IMR-90 (cell line): Measurements from ENCODE around the gene DNTT.

Experiments
- BHLHE40 ChIP-seq: fragments of 150-350 bp; IDR thresholded peaks from 2 replicates; pipeline ENCODE4 v1.6.1; 2016; ENCODE audit warnings: mild to moderate bottlenecking, low read depth, low read length
- CEBPB ChIP-seq: IDR thresholded peaks from 2 replicates; pipeline ENCODE4 v1.6.1; 2012; ENCODE audit warnings: low read depth, low read length, improper control_type of control experiment
- ELK1 ChIP-seq: fragments of 150-350 bp; IDR thresholded peaks from 2 replicates; pipeline ENCODE4 v1.6.1; 2016; ENCODE audit warnings: low read depth, mild to moderate bottlenecking, low read length, moderate library complexity, borderline replicate concordance
- FOS ChIP-seq: fragments of 150-350 bp; IDR thresholded peaks from 2 replicates; pipeline ENCODE4 v1.6.1; 2016; ENCODE audit warnings: low read depth, low read length
- MAZ ChIP-seq: IDR thresholded peaks from 2 replicates; pipeline ENCODE4 v1.6.1; 2012; ENCODE audit warnings: low read depth, mild to moderate bottlenecking, low read length, improper control_type of control experiment, moderate library complexity, borderline replicate concordance
- POLR2A ChIP-seq: IDR thresholded peaks from 2 replicates; pipeline ENCODE4 v1.6.1; 2012; ENCODE audit warnings: mild to moderate bottlenecking, low read depth, low read length
- RCOR1 ChIP-seq: IDR thresholded peaks from 2 replicates; pipeline ENCODE4 v1.6.1; 2012; ENCODE audit warnings: mild to moderate bottlenecking, low read length, improper control_type of control experiment; ENCODE audit not compliant: insufficient replicate concordance
- RFX5 ChIP-seq: IDR thresholded peaks from 2 replicates; pipeline ENCODE4 v1.8.0; 2012; ENCODE audit warnings: low read depth, mild to moderate bottlenecking, low read length, moderate library complexity
- SMC3 ChIP-seq: fragments of 150-350 bp; IDR thresholded peaks from 2 replicates; pipeline ENCODE4 v1.6.1; 2016; ENCODE audit warnings: low read depth, mild to moderate bottlenecking, antibody characterized with exemption, low read length, moderate library complexity
- TF ChIP-seq, protein P1 (sequence below): conservative IDR thresholded peaks from 2 replicates; pipeline ENCODE4 v1.5.1; 2012; ENCODE audit warnings: mild to moderate bottlenecking, low read depth, low read length, improper control_type of control experiment
- TF ChIP-seq, protein P2 (sequence below): fragments of 150-350 bp; IDR thresholded peaks from 2 replicates; pipeline ENCODE4 v1.6.1; 2017; ENCODE audit warnings: mild to moderate bottlenecking, antibody characterized with exemption, low read length, low read depth

- TF ChIP-seq, protein P1, sequence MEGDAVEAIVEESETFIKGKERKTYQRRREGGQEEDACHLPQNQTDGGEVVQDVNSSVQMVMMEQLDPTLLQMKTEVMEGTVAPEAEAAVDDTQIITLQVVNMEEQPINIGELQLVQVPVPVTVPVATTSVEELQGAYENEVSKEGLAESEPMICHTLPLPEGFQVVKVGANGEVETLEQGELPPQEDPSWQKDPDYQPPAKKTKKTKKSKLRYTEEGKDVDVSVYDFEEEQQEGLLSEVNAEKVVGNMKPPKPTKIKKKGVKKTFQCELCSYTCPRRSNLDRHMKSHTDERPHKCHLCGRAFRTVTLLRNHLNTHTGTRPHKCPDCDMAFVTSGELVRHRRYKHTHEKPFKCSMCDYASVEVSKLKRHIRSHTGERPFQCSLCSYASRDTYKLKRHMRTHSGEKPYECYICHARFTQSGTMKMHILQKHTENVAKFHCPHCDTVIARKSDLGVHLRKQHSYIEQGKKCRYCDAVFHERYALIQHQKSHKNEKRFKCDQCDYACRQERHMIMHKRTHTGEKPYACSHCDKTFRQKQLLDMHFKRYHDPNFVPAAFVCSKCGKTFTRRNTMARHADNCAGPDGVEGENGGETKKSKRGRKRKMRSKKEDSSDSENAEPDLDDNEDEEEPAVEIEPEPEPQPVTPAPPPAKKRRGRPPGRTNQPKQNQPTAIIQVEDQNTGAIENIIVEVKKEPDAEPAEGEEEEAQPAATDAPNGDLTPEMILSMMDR: no peak
- TF ChIP-seq FOS (no peak), SMC3 (no peak), RFX5 (no peak), CEBPB (no peak), POLR2A (no peak), MAZ (no peak), BHLHE40 (no peak), RCOR1 (no peak), ELK1 (no peak)
- TF ChIP-seq, protein P2, sequence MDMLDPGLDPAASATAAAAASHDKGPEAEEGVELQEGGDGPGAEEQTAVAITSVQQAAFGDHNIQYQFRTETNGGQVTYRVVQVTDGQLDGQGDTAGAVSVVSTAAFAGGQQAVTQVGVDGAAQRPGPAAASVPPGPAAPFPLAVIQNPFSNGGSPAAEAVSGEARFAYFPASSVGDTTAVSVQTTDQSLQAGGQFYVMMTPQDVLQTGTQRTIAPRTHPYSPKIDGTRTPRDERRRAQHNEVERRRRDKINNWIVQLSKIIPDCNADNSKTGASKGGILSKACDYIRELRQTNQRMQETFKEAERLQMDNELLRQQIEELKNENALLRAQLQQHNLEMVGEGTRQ: no peak
These were observed 27.4 kb upstream of the DNTT start for GRCh38 chr10:96276831-96277230.
